CD4-positive, alpha-beta T cell treated with Interleukin-6 for 4 hours (primary cell): ENCODE data around the gene ATP1B4.
"Not testable (repeated sequence)": the region's sequence is repeated elsewhere in the genome, so short reads cannot be mapped to it uniquely, and the experiment has no call there.

ENCODE experiments used
- DNase-seq: peaks from one replicate; pipeline ENCODE4 v3.0.0-alpha.2; 2020; ENCODE audit warnings: mixed read lengths

The ATP1B4 gene

DNA sequence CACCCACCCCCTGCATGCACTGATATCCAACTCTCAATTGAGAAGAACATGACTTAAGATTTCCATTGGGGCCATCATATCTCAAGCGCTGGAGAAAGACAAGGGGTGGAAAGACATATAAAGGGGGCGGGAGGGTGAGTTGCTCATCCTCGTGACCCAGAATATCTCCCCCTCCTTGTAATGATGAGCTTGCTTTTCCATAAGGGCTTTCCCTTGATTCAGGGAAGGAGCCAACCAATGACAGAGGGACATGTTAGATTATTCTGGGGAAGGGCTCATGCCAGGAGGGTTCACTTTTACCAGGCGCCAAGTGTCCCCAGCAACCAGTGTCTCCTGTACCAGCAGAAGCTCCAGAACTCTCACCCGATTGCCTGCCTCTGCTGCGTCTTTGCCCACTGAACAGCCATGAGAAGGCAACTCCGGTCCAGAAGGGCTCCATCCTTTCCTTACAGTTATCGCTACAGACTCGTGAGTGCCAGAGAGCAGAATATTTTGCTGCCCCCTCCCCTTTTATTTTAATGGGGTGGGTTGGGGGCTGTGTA is at the start of gene ATP1B4:
ATP1B4 (plus strand) TSS at position 326 of the 542 bp plus-strand sequence; CDS start at position 406, 80 bp downstream.
- no peak for DNase-seq

DNA sequence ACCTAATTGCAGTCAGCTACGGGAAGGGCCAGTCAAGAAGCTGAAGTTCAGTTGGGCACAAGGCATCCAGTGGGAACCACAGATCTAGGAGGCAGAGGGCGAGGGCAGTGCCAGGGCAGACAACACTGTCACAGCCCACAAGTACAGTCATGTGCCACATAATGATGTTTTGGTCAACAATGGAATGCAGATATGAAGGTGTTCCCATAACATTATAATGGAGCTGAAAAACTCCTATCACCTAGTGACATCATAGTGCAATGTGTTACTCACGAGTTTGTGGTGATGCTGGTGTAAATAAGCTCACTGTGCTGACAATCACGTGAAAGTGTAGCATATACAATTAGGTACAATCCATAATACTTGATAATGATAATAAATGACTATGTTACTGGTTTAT is 46.1 kb upstream of the ATP1B4 start:
- DNase-seq = no peak

DNA sequence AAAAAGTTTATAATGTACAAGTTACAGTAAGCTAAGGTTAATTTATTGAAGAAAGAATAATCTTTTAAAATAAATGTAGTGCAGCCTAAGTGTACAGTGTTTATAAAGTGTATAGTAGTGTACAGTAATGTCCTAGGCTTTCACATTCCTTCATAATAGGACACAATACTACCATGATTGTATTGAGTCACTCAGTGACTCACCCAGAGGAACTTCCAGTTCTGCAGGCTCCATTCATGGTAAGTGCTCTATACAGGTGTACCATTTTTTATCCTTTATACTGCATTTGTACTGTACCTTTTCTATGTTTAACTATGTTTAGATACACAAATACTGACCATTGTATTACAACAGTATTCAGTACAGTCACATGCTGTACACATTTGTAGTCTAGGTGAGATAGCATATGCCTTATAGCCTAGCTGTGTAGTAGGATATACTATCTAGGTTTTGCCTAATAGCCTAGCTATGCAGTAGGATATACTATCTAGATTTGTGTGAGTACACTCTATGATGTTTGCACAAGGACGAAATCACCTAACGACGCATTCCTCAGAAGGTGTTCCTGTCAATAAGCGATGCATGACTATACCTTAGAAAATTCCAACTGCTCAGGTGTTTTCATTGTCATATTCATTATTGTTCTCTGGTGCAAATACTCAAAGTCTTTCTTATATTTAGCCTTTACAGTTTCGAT is 45.2 kb upstream of the ATP1B4 start:
- DNase-seq = no peak

DNA sequence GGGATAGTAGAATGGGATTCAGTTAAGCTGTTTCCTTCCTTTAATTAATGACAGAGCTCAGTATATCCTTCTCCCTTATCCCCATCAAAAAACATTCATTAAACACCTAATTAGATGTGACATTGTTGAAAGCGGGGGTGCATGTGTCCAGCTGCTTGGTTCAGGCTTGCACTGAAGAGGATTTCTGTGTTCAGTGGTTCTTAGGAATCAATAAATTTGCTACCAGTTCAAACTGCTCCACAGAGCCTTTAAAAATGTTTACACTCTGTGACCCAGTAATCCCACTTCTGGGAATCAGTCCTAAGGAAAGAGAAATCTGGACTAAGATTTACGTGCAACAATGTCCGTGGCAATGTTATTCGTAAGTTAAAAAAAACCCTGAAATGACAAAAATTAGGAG is 43.5 kb upstream of the ATP1B4 start:
- DNase-seq = no peak

DNA sequence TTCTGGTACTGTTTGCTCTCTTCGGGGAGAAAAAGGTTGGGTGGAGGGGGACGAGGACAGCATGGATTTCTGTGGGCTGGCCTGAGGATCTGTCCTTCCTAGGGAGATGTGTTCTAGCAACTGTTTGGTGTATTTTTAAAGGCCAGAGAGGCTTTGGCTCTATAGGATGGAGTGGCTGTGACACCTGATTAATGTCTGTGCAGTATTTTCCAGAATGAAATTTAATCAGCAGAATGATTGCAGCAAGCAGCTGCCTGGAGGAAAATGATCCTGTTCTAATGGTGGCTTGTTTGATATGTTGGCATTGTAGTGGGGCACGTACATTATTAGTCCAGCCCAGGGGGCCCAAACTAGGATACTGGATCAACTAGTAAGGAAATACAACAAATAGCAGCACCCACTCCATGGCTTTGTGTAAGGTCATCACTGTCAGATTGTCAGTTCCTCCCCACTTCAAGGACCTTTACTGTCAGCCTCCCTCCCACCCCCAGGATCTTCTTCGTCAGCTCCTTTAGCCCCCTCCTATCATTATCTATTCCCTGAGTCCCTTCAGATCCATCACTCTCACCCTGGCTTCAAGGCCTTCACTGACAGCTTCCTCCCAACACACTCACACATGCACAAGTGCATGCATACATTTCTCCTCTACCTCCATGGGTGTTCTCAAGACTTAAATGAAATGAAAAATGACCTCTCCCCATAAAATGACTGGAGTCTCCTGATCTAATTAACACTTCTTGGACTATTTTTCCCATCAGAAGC is 40.2 kb upstream of the ATP1B4 start:
- no peak for DNase-seq

DNA sequence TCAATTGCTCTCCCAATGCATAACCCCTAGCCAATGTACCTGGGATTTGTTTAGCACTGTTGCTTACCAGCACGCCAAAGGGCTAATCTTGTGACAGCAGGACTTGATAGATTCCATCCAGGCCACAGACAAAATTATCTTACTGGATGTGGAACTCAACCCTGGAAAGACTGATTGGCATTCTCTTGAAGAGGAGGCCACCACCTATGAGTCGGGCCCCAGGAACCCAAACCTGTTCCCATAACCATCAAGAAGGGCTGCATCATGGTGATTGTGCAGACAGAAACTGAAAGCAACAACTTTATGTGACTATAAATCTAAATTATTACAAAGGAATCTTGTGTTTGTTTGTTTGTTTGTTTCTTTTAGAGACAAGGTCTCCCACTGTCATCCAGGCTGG is 30.8 kb upstream of the ATP1B4 start:
- no peak for DNase-seq

DNA sequence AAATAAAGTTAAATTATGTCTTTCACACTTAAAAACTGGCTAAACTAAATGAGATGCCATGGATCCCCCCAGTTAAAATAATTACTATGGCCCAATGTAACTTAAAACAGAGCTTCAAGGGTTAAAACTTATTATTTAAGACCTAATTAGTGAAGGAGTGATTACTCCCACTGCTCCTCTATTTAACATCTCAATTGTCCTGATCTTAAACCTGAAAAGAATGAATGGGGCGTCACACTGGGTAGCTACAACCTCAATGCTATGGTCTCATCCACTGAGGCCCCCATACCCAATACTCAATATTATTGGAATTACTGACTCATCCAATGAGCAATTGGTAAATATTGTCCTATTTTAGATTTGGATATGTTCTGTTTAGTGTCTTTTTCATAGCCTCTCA is 29.5 kb upstream of the ATP1B4 start:
- no peak for DNase-seq

DNA sequence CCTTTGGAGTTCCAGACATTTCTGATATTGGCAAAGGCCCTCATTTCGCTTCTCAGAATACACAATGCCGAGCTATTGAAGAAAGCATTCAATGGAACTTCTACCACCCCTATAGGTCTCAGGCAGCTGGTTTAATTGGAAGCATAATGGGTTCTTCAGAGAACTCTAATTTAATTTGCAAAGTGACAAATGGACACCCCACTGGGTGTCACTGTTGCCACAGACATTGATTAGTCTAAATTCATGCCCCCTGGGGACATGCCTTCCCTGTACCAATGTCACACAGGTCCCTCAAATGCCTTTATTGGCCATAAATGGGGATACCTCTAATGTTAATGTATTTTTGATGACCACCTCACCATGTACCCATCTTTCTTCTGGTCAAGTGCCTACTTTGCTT is 27.7 kb upstream of the ATP1B4 start:
- no peak for DNase-seq

DNA sequence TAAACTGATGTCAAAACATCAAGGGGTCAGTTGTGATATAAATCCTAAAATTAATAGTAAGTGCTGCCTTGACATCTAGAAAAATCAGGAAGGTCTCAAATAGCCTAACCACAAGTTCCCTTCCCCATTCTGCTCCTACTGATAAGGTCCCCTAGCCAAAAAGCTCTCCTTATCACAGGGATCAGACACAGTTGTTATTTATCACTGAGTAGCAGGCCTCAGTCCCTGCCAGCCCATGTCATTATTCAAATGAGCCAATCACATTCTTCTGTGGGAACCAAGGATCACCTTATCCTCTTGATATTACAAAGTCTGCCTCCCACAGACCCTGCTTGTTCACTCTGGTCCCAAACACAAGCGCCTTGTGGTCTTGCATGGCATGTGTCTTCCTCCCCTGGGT is 27.3 kb upstream of the ATP1B4 start:
- no peak for DNase-seq

DNA sequence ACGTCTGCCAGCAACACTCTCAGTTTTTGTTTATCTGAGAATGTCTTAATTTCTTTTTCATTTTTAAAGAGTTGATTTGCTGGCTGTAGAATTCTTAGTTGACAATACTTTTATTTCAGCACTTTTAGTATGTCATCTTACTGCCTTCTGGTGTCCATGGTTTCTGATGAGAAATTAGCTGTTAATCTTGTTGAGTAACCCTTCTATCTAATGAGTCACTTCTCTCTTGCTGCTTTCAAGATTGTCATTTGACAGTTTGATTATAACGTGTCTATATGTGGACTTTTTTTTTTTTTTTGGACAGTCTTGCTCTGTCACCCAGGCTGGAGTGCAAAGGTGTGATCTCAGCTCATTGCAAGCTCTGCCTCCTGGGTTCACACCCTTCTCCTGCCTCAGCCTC is 26.6 kb upstream of the ATP1B4 start:
- DNase-seq = no peak

DNA sequence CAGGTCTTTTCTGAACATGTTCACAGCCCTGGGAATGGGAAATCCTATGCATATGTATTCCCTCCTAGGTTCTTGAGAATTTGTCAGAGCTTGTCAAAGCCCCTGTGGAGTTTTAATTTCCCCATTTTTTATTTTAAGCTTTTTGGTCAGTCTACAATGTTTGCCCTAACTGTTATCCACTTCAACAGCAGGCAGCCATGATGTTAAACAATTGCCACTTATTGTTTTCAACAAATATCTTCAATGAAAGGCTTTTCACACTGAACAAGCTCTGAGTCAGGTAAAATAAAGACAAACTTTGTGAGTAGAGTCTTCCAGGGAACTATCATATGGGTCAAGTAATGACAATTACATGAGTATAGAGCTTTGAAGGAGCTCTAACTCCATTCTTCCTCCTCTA is 25.0 kb upstream of the ATP1B4 start:
- DNase-seq = no peak

DNA sequence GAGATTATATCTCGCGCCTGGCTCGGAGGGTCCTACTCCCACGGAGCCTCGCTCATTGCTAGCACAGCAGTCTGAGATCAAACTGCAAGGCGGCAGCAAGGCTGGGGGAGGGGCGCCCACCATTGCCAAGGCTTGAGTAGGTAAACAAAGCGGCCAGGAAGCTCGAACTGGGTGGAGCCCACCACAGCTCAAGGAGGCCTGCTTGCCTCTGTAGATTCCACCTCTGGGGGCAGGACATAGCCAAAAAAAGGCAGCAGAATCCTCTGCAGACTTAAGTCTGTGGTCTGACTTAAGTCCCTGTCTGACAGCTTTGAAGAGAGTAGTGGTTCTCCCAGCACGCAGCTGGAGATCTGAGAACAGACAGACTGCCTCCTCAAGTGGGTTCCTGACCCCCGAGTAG is 17.3 kb upstream of the ATP1B4 start:
- not testable (repeated sequence) for DNase-seq

DNA sequence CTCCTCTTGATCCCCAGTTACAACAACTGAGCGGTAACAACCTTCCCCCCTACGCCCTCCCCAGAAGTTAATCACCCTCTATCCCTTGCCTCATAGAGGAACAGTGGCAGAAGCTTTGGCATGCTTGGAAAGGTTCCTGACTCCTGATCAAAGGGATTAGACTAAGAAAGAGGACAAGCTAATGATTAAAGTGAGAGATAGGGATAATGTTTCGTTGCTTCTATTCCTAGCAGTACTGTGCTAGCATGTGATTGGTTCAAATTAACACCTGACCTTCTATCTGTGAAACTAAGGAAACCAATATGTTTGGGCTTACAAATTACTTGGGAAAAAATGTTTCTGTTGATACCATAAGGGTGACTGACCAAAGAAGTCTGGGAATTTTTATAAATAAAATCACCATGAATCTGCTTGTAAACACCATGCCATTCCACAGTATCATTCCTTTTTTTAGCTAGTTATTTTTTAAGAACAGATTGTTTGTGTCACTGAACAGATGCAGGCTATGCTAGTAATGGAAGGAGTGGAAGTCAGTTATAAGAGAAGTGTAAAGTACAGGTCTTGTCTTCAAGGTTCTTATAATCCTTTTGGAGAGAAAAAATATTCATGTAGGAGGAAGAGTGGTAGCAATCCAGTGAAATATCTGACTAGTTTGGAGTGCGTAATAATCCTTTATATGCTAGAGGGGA is 11.3 kb upstream of the ATP1B4 start:
- no peak for DNase-seq

DNA sequence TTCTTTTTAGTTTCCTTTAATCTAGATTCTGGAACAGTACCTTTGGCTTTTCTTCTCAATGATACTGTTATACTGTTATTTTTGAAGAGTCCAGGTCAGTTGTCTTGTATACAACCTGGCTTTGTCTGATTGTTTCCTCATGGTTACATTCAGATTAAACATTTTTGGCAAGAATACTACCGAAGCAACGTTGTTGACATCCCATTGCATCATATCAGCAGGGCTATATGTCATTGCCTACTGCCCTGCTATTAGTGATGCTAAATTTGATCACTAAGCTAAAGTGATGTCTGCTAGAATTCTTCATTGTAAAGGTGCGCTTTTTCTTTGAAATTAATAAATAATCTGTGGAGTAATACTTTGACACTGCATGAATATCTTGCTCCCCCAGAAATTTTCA is 5.8 kb upstream of the ATP1B4 start:
- no peak for DNase-seq

DNA sequence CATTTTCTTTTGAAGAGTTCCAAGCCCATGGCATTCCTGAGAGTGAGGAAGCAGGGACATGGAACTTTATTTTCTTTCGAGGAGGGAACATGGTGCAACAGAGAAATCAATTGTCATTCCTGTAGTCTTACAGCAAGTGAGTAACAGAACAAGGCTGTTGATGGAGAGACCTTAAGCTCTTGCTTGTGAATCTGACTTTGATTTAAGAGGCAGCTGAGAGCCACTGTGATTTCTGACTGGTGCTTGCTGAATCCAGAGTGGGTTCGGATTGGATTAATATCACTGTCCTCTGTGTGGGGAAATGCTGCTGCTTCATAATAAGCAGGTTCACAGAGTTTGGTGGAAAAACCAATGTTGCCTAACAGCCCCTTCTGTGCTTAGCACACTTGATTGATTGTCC is 4.7 kb upstream of the ATP1B4 start:
- no peak for DNase-seq

DNA sequence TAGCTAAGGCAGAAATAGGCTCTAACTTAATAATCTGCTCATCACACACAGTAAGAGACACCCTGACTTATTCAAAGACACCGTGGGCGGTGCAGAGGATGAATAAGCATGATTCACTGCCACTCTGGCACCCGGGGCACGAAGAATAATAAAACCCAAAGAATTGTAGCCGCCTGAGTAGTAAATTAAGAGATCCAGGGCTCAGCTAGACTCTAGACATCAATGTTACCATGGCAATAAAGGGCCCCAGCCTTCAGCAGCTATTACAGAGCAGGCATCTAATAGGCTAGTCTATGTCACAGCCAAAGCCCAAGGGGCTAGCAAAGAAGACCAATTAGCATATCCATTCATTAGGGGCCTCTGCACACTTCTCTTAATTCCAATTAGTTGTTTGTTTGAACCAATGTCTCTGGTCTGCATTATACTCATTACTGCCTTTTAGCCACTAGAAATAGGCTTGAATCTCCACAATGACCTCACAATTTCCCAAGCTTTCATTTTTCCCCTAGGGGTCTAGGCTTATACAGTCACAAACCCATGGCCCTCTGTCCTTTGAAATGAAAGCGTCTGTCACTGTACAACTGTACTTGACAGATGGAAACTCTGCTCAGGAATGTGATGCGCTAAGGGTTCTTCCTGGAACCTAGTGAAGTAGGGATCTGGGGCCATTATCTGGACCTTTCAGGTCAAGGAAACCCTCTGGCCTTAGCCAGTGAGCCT is 3.0 kb upstream of the ATP1B4 start:
- DNase-seq = no peak

DNA sequence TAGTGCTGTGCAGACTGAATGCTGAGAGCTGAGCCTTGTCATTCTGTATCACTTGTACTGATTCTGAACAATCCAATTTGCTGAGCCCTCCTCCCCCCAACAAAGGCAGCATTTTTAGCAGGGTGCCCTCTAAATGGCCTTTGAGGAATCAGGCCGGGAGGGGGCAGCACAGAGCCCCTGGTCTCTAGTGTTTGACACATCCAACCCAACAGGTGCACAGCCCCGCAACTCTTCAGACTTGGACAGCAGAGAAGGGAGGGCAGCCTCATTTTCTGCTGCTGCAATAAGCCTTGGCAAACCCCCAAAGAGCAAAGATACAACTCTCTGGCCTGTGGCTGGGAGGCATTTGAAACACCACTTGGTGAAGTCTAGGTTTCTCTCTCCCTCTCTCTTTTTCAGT is 3.4 kb downstream of the ATP1B4 start:
- DNase-seq = peak; percentile 58

DNA sequence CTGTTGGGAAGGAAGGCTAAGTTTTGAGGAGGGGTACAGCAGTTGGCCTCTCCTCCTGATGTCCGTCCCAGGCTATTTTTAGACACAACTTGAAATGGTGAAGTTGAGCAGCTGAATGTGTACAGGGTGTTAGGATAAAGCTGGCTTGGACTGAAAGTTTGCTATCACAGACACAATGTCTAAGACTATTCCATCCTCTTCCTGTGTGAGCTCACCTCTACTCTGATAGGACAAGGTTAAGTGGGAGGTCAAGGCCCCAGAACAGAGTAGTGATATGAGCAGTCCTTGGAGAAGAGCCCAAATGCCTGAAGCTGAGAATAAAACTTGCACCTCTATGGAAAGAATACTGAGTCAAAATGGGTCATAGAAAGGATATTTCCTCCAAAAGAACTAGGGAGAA is 4.1 kb downstream of the ATP1B4 start:
- no peak for DNase-seq

DNA sequence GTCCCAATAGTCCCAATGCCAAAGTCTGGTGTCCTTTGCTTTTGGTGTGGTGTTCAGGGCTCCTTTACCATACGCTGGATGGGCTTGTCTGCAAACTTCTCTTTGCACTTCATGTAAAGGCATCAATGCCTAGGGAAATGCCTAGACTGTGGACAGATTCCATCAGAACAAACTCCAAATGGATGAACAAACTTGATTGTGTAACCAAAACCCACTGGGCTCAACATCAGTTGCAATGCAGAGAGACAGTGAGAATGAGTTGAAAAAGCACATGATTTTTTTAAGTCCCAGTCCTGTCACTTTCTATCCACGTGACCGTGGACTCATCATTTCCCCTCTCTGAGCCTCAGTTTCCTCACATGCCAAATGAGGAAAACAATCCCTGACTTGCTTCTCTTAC is 4.9 kb downstream of the ATP1B4 start:
- no peak for DNase-seq

DNA sequence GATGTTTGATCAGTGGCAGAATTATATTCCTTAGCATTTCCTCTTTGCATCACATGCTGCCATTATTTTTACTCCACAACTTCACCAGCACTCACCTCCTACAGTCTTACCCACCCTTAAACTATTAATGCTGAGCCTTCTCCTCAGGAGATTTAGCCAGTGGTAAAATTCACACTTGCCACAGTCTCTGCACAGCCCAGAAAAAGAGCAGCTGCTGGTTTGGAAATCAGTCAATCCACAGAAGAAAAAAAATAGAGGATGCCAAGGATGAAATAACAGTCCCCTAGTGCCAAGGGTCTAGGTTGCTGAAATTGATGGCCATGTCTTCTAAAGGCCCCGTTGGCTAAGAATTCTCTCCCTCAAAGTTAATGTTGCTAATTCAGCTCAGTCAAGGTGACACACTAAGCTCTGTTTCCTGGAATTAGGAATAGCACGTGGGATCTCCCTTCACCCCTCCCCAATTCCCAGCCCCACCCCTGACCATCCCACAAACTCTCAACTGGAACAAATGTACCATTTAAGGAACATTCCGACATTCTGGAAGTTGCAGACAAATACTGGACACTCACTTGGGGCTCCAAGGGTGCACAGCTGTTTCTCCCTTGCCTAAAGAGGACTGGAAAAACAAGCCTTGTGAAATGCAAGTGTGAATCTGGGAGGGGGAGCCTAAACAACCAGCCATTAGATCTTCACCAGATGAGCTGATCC is 5.7 kb downstream of the ATP1B4 start:
- no peak for DNase-seq

DNA sequence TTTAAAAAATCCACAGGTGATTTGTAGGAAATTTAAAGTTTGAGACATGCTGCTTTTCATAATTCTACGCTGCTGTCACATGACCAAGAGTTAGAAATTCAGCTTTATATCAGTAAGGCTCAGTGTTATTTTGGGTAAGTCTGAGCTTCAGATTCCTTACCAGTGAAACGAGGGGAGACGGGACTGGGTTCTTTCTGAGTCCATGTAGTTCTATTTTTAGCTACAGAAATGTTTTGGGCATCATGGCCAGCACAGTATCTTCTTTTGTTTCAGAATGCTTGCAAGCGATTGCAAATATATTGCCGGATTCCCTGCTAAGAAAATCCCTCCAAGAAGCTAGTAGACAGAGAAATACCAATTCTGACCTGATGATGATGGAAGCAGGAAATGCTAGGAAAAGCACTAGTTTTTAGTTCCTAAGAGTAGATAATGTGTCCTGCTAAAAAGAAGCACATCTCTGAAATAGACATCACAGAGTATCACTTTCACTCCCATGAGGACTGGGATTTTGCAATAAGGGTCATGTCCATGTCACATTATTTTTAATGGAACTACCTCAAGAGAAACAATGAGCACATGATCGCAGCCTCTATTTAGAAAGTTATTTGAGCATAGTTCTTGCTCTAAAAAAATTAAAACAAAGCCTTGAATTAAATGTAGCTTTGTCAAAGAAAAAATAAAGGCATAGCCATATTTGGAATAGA is 10.9 kb downstream of the ATP1B4 start:
- no peak for DNase-seq

DNA sequence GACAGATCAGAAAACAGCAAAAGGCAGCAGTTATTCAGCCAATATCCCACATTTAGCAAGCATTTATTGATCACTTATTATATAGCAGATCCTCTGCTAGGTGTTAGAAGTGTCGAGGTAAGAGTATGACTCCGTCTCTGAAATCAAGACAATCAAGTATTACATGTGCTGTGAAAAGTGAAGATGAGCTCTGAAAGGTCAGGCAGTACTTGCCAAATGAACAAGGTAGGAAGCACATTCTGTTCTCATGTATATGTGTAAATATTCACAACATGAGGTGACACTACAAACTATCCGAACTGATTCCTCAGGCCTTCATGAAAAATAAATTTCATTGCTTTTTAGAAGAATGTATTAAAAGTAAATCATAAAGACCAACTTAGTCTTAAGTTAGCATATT is 15.3 kb downstream of the ATP1B4 start:
- no peak for DNase-seq
